ENCODE results near the gene PRKCA. TPM values are rescaled to one million over a fixed set of nuclear protein-coding genes. Genes with fewer than 3 reads are reported as not detected.

The PRKCA gene
- total RNA-seq, 1 experiment from 2014 or later, result 29.6 TPM

DNA sequence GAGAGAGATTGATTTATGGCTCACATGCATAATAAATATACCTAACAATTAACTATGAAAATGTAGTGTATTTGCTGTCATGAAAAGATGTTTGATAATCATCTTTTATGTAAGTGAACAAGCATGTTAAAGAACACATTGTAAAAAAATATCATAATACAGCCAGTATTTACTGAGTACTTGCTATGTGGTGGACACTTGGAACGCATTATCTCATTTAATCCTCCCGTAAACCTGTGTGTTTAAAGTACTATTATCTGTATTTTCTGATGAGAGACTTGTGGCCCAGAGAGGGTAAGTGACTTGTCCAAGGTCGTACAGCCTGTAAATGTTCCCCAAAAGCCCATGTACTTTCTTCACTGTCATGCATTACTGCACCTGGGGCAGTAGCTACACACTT, 70.7 kb downstream of the PRKCA start:
- no peak for DNase-seq
- Mint-ChIP-seq H3K9me3 (ENCODE audit: unreplicated experiment) (no peaks in the 10 kb centered on the region), H3K27me3 (ENCODE audit: insufficient read depth, unreplicated experiment) (no peaks in the 10 kb centered on the region), H3K27ac (ENCODE audit: unreplicated experiment) (no peak overlapping the region), H3K4me3 (ENCODE audit: unreplicated experiment) (no peak overlapping the region), H3K4me1 (ENCODE audit: low read depth, unreplicated experiment) (peaks cover 20% of the 10 kb centered on the region), H3K36me3 (ENCODE audit: insufficient read depth, unreplicated experiment) (peaks cover 5% of the 10 kb centered on the region)
- no TSS peak for BruUV-seq (replicated peaks)
- H3K4me1 ChIP-seq, result peaks cover 40% of the 10 kb centered on the region
- no peak overlapping the region for H3K4me3 ChIP-seq (ENCODE audit: low read depth, low read length)
- H3K9me3 ChIP-seq, result no peaks in the 10 kb centered on the region
- no peaks in the 10 kb centered on the region for H3K27me3 ChIP-seq (replicated peaks; ENCODE audit: control insufficient read depth, insufficient read depth, low read length)
- intact Hi-C loops (cut with micrococcal nuclease; ENCODE audit: unreplicated experiment), result loop anchor here (5.0 kb wide), 1 partner anchor 44 kb away; no protein-coding TSS in a partner anchor
- ChIA-PET POLR2A (no interaction called here), CTCF (no interaction called here)
- H3K36me3 ChIP-seq (ENCODE audit: control insufficient read depth, insufficient read depth, low read length), result no peaks in the 10 kb centered on the region; the same call in 1 of the 2 replicates
- TF ChIP-seq, protein P1, sequence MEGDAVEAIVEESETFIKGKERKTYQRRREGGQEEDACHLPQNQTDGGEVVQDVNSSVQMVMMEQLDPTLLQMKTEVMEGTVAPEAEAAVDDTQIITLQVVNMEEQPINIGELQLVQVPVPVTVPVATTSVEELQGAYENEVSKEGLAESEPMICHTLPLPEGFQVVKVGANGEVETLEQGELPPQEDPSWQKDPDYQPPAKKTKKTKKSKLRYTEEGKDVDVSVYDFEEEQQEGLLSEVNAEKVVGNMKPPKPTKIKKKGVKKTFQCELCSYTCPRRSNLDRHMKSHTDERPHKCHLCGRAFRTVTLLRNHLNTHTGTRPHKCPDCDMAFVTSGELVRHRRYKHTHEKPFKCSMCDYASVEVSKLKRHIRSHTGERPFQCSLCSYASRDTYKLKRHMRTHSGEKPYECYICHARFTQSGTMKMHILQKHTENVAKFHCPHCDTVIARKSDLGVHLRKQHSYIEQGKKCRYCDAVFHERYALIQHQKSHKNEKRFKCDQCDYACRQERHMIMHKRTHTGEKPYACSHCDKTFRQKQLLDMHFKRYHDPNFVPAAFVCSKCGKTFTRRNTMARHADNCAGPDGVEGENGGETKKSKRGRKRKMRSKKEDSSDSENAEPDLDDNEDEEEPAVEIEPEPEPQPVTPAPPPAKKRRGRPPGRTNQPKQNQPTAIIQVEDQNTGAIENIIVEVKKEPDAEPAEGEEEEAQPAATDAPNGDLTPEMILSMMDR (IDR thresholded peaks at IDR 0.05; ENCODE audit: insufficient read depth in 1 of 2, low read depth in 1 of 2, low read length in 1 of 2, severe bottlenecking in 1 of 2, unreplicated experiment in 1 of 2), result no peak

DNA sequence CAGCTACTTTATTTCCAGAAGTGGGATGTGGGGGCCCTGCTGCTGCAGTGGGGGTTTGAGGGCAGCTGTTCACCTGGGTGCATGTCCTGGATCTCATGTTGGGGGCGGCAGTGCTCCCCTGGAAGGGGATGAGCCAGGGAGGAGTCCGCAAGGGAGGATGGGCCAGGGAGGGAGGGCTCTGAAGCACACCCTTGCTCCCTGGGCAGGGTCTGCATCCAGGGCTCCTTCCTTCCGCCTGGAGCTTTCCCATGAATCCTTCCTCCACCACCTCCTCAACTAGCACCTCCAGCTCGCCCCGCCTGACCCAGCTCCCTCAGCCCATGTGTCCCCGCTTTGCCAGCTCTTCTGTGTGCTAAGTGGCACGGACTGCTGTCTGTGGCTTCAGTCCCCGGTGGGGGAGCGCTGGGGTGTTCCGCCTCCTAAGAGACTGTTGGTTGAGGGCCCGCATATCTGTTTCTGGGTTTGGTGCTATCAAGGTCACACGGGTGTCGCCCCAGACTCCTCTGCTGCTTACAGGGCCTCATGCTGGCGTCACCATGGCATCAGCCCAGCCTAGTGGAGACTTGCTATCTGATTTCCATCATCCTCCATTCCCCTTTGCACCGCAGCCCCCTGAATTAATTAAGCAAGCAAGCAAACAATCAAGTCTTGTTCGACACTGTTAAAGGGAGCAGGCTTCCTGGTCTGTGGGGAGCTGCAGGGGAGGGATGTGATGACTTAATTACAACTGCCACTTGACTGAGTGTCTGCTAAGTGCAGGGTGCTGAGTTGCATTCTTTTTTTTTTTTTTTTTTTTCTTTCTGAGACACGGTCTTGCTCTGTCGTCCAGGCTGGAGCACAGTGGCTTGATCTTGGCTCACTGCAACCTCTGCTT, 71.8 kb downstream of the PRKCA start:
- Mint-ChIP-seq H3K4me1 (ENCODE audit: low read depth, unreplicated experiment) (peaks cover 20% of the 10 kb centered on the region), H3K4me3 (ENCODE audit: unreplicated experiment) (no peak overlapping the region), H3K9me3 (ENCODE audit: unreplicated experiment) (no peaks in the 10 kb centered on the region), H3K27me3 (ENCODE audit: insufficient read depth, unreplicated experiment) (no peaks in the 10 kb centered on the region), H3K36me3 (ENCODE audit: insufficient read depth, unreplicated experiment) (no peaks in the 10 kb centered on the region), H3K27ac (ENCODE audit: unreplicated experiment) (no peak overlapping the region)
- peaks cover 34% of the 10 kb centered on the region for H3K4me1 ChIP-seq
- ChIA-PET POLR2A (no interaction called here), CTCF (no interaction called here)
- TF ChIP-seq, protein P1 (IDR thresholded peaks at IDR 0.05; ENCODE audit: insufficient read depth in 1 of 2, low read depth in 1 of 2, low read length in 1 of 2, severe bottlenecking in 1 of 2, unreplicated experiment in 1 of 2), result no peak
- no peak for DNase-seq
- no peaks in the 10 kb centered on the region; the same call in 1 of the 2 replicates for H3K36me3 ChIP-seq (ENCODE audit: control insufficient read depth, insufficient read depth, low read length)
- H3K27me3 ChIP-seq (replicated peaks; ENCODE audit: control insufficient read depth, insufficient read depth, low read length), result no peaks in the 10 kb centered on the region
- BruUV-seq (replicated peaks), result no TSS peak
- no peak overlapping the region for H3K4me3 ChIP-seq (ENCODE audit: low read depth, low read length)
- intact Hi-C loops (cut with micrococcal nuclease; ENCODE audit: unreplicated experiment), result loop anchor here (5.0 kb wide), 1 partner anchor 43 kb away; no protein-coding TSS in a partner anchor
- no peaks in the 10 kb centered on the region for H3K9me3 ChIP-seq

GRCh38 chr17:66375121-66375520, 72.7 kb downstream of the PRKCA start:
- no peak overlapping the region for H3K4me3 ChIP-seq (ENCODE audit: low read depth, low read length)
- no peaks in the 10 kb centered on the region for H3K27me3 ChIP-seq (replicated peaks; ENCODE audit: control insufficient read depth, insufficient read depth, low read length)
- H3K36me3 ChIP-seq (ENCODE audit: control insufficient read depth, insufficient read depth, low read length), result no peaks in the 10 kb centered on the region; the same call in 1 of the 2 replicates
- ChIA-PET POLR2A (no interaction called here), CTCF (no interaction called here)
- peaks cover 13% of the 10 kb centered on the region for H3K4me1 Mint-ChIP-seq (ENCODE audit: low read depth, unreplicated experiment)
- intact Hi-C loops (cut with micrococcal nuclease; ENCODE audit: unreplicated experiment), result no loop called here
- no peaks in the 10 kb centered on the region for H3K36me3 Mint-ChIP-seq (ENCODE audit: insufficient read depth, unreplicated experiment)
- H3K4me1 ChIP-seq, result peaks cover 24% of the 10 kb centered on the region
- BruUV-seq (replicated peaks), result no TSS peak
- no peak for DNase-seq
- H3K9me3 ChIP-seq, result no peaks in the 10 kb centered on the region
- no peaks in the 10 kb centered on the region for H3K9me3 Mint-ChIP-seq (ENCODE audit: unreplicated experiment)
- TF ChIP-seq, protein P1 (IDR thresholded peaks at IDR 0.05; ENCODE audit: insufficient read depth in 1 of 2, low read depth in 1 of 2, low read length in 1 of 2, severe bottlenecking in 1 of 2, unreplicated experiment in 1 of 2), result no peak
- no peak overlapping the region for H3K27ac Mint-ChIP-seq (ENCODE audit: unreplicated experiment)
- no peaks in the 10 kb centered on the region for H3K27me3 Mint-ChIP-seq (ENCODE audit: insufficient read depth, unreplicated experiment)
- no peak overlapping the region for H3K4me3 Mint-ChIP-seq (ENCODE audit: unreplicated experiment)

Measured in Caco-2 (cell line).